Mammary epithelial cell (primary cell): ENCODE data around the gene DPYSL5.

Source experiments
- EZH2 ChIP-seq: IDR thresholded peaks from 2 replicates; pipeline ENCODE4 v1.6.1; 2012; ENCODE audit warnings: low read length, inconsistent platforms, borderline replicate concordance
- TF ChIP-seq, protein P1 (sequence below), 2 donors: IDR thresholded peaks in 1 of 2; conservative IDR thresholded peaks in 1 of 2; 2 replicates each; pipeline ENCODE4 v1.5.1; 2011 to 2012; ENCODE audit warnings: inconsistent platforms in 2 of 2, low read length in 2 of 2, mild to moderate bottlenecking in 2 of 2, control low read depth in 1 of 2, low read depth in 1 of 2; ENCODE audit not compliant: insufficient read depth in 1 of 2; ENCODE audit errors: extremely low read depth in 1 of 2

DNA sequence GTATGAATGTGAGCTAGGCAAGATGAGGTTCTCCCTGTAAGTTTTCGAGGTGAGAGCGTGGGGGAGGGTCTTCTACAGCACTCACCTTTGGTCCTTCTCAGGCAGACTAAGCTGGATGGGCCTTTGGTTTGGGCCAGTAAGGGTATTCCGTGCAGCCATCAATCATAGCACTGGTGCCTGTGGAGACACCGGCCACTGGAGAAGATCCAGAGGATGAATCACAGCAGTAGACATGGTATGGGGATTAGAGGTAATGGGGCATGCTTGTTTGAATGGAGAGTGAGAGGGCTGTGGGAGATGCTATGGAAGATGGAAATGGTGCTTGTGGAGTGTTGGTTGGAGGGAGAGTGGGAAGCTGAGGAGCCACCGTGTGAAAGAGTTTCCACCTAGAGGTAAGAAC is 138.6 kb downstream of the DPYSL5 start:
- TF ChIP-seq, protein P1, sequence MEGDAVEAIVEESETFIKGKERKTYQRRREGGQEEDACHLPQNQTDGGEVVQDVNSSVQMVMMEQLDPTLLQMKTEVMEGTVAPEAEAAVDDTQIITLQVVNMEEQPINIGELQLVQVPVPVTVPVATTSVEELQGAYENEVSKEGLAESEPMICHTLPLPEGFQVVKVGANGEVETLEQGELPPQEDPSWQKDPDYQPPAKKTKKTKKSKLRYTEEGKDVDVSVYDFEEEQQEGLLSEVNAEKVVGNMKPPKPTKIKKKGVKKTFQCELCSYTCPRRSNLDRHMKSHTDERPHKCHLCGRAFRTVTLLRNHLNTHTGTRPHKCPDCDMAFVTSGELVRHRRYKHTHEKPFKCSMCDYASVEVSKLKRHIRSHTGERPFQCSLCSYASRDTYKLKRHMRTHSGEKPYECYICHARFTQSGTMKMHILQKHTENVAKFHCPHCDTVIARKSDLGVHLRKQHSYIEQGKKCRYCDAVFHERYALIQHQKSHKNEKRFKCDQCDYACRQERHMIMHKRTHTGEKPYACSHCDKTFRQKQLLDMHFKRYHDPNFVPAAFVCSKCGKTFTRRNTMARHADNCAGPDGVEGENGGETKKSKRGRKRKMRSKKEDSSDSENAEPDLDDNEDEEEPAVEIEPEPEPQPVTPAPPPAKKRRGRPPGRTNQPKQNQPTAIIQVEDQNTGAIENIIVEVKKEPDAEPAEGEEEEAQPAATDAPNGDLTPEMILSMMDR (conservative IDR thresholded peaks at IDR 0.05 in 1 of 2, IDR thresholded peaks at IDR 0.05 in 1 of 2; ENCODE audit: extremely low read depth in 1 of 2, insufficient read depth in 1 of 2, low read depth in 1 of 2, low read length in 2 of 2) = no peak
- no peak for TF ChIP-seq EZH2
